ENCODE measurements around the gene PTAR1.

The PTAR1 gene

GRCh38 chr9:69719983-69720382 is 39.8 kb downstream of the PTAR1 start:
- Histone ChIP-seq H3K36me3 (ENCODE audit: insufficient read depth, low read length) (peaks cover 71% of the 10 kb centered on the region), H4K20me1 (ENCODE audit: insufficient read depth, low read length) (no peaks in the 10 kb centered on the region), H3K79me2 (ENCODE audit: insufficient read depth, low read length) (no peaks in the 10 kb centered on the region), H3K4me3 (ENCODE audit: low read depth in 1 of 2, low read length in 2 of 2) (no peak overlapping the region), H3K27ac (ENCODE audit: low read length) (no peak overlapping the region), H3K9ac (ENCODE audit: low read depth, low read length) (no peak overlapping the region), H3K4me2 (ENCODE audit: insufficient read depth, low read length) (no peak overlapping the region), H2AFZ (ENCODE audit: low read depth, low read length) (no peak overlapping the region), H3K27me3 (ENCODE audit: insufficient read depth, low read length, poor library complexity) (no peaks in the 10 kb centered on the region), H3K9me3 (ENCODE audit: insufficient read depth, low read length, severe bottlenecking) (no peaks in the 10 kb centered on the region), H3K4me1 (ENCODE audit: insufficient read depth, low read length) (no peaks in the 10 kb centered on the region)
- ATAC-seq (ENCODE audit: insufficient read depth, low read depth) (no peak), DNase-seq (no peak)
- TF ChIP-seq CTCF (IDR thresholded peaks at IDR 0.05; ENCODE audit: borderline replicate concordance, extremely low read depth, low read length, poor library complexity, severe bottlenecking) (no peak), EZH2 (IDR thresholded peaks at IDR 0.05; ENCODE audit: borderline replicate concordance, low read depth, low read length, severe bottlenecking) (no peak)

- no peaks in the 10 kb centered on the region for H3K9me3 ChIP-seq (ENCODE audit: insufficient read depth, low read length, severe bottlenecking)
- no peak overlapping the region for H2AFZ ChIP-seq (ENCODE audit: low read depth, low read length)
- DNase-seq (no peak), ATAC-seq (ENCODE audit: insufficient read depth, low read depth) (no peak)
- no peak overlapping the region for H3K27ac ChIP-seq (ENCODE audit: low read length)
- no peaks in the 10 kb centered on the region for H3K4me1 ChIP-seq (ENCODE audit: insufficient read depth, low read length)
- no peaks in the 10 kb centered on the region for H3K27me3 ChIP-seq (ENCODE audit: insufficient read depth, low read length, poor library complexity)
- no peak overlapping the region for H3K4me3 ChIP-seq (ENCODE audit: low read depth in 1 of 2, low read length in 2 of 2)
- no peaks in the 10 kb centered on the region for H3K79me2 ChIP-seq (ENCODE audit: insufficient read depth, low read length)
- H3K9ac ChIP-seq (ENCODE audit: low read depth, low read length) = no peak overlapping the region
- no peak for TF ChIP-seq CTCF (IDR thresholded peaks at IDR 0.05; ENCODE audit: borderline replicate concordance, extremely low read depth, low read length, poor library complexity, severe bottlenecking)
- TF ChIP-seq EZH2 (IDR thresholded peaks at IDR 0.05; ENCODE audit: borderline replicate concordance, low read depth, low read length, severe bottlenecking) = no peak
- peaks cover 67% of the 10 kb centered on the region for H3K36me3 ChIP-seq (ENCODE audit: insufficient read depth, low read length)
- no peak overlapping the region for H3K4me2 ChIP-seq (ENCODE audit: insufficient read depth, low read length)
- H4K20me1 ChIP-seq (ENCODE audit: insufficient read depth, low read length) = no peaks in the 10 kb centered on the region
These were observed 40.4 kb downstream of the PTAR1 start for GRCh38 chr9:69719367-69719766.

- TF ChIP-seq EZH2 (IDR thresholded peaks at IDR 0.05; ENCODE audit: borderline replicate concordance, low read depth, low read length, severe bottlenecking) (no peak), CTCF (IDR thresholded peaks at IDR 0.05; ENCODE audit: borderline replicate concordance, extremely low read depth, low read length, poor library complexity, severe bottlenecking) (no peak)
- Histone ChIP-seq H3K4me2 (ENCODE audit: insufficient read depth, low read length) (no peak overlapping the region), H4K20me1 (ENCODE audit: insufficient read depth, low read length) (no peaks in the 10 kb centered on the region), H3K79me2 (ENCODE audit: insufficient read depth, low read length) (no peaks in the 10 kb centered on the region), H3K27ac (ENCODE audit: low read length) (no peak overlapping the region), H3K36me3 (ENCODE audit: insufficient read depth, low read length) (peaks cover 61% of the 10 kb centered on the region), H3K9me3 (ENCODE audit: insufficient read depth, low read length, severe bottlenecking) (no peaks in the 10 kb centered on the region), H3K4me3 (ENCODE audit: low read depth in 1 of 2, low read length in 2 of 2) (no peak overlapping the region), H3K27me3 (ENCODE audit: insufficient read depth, low read length, poor library complexity) (no peaks in the 10 kb centered on the region), H3K9ac (ENCODE audit: low read depth, low read length) (no peak overlapping the region), H3K4me1 (ENCODE audit: insufficient read depth, low read length) (no peaks in the 10 kb centered on the region), H2AFZ (ENCODE audit: low read depth, low read length) (no peak overlapping the region)
- ATAC-seq (ENCODE audit: insufficient read depth, low read depth) = no peak
- DNase-seq = no peak
These were observed 41.6 kb downstream of the PTAR1 start for GRCh38 chr9:69718218-69718617.

GRCh38 chr9:69715825-69716224 is 44.0 kb downstream of the PTAR1 start:
- H3K4me2 ChIP-seq (ENCODE audit: insufficient read depth, low read length) = no peak overlapping the region
- no peaks in the 10 kb centered on the region for H3K27me3 ChIP-seq (ENCODE audit: insufficient read depth, low read length, poor library complexity)
- H3K27ac ChIP-seq (ENCODE audit: low read length) = no peak overlapping the region
- H3K4me1 ChIP-seq (ENCODE audit: insufficient read depth, low read length) = no peaks in the 10 kb centered on the region
- no peak overlapping the region for H2AFZ ChIP-seq (ENCODE audit: low read depth, low read length)
- ATAC-seq (ENCODE audit: insufficient read depth, low read depth) = no peak
- no peak for TF ChIP-seq EZH2 (IDR thresholded peaks at IDR 0.05; ENCODE audit: borderline replicate concordance, low read depth, low read length, severe bottlenecking)
- no peak for TF ChIP-seq CTCF (IDR thresholded peaks at IDR 0.05; ENCODE audit: borderline replicate concordance, extremely low read depth, low read length, poor library complexity, severe bottlenecking)
- DNase-seq = no peak
- no peaks in the 10 kb centered on the region for H3K9me3 ChIP-seq (ENCODE audit: insufficient read depth, low read length, severe bottlenecking)
- H3K79me2 ChIP-seq (ENCODE audit: insufficient read depth, low read length) = no peaks in the 10 kb centered on the region
- H3K9ac ChIP-seq (ENCODE audit: low read depth, low read length) = no peak overlapping the region
- no peak overlapping the region for H3K4me3 ChIP-seq (ENCODE audit: low read depth in 1 of 2, low read length in 2 of 2)
- peaks cover 44% of the 10 kb centered on the region for H3K36me3 ChIP-seq (ENCODE audit: insufficient read depth, low read length)
- H4K20me1 ChIP-seq (ENCODE audit: insufficient read depth, low read length) = no peaks in the 10 kb centered on the region

Data from DND-41 (cell line).